Liver (tissue), 9 donors: ENCODE results near the gene PPP6C. TPM values are rescaled to one million over a fixed set of nuclear protein-coding genes. Genes with fewer than 3 reads are reported as not detected.

Experiments used
- DNase-seq: peaks from one replicate; pipeline ENCODE4 v3.0.0-alpha.2; 2017; ENCODE audit warnings: low spot score
- H3K27ac ChIP-seq, 2 donors: one replicate each; pipeline ENCODE4 v1.7.0; 2013; ENCODE audit warnings: inconsistent platforms in 2 of 2, low read length in 2 of 2, control low read depth in 1 of 2, low read depth in 1 of 2, mild to moderate bottlenecking in 1 of 2
- H3K27me3 ChIP-seq, 4 donors: one replicate each; pipeline versions ENCODE4 v1.6.1 to v1.7.0; 2013; ENCODE audit warnings: low read length in 3 of 4, inconsistent platforms in 1 of 4, mild to moderate bottlenecking in 1 of 4, moderate library complexity in 1 of 4; ENCODE audit not compliant: control insufficient read depth in 4 of 4, insufficient read depth in 4 of 4
- H3K36me3 ChIP-seq, 4 donors: one replicate each; pipeline versions ENCODE4 v1.6.1 to v1.7.0; 2013; ENCODE audit warnings: low read length in 3 of 4, mild to moderate bottlenecking in 3 of 4, low read depth in 1 of 4, moderate library complexity in 1 of 4; ENCODE audit not compliant: control insufficient read depth in 4 of 4, insufficient read depth in 3 of 4
- H3K4me1 ChIP-seq, 4 donors: one replicate each; pipeline versions ENCODE4 v1.6.1 to v1.7.0; 2013; ENCODE audit warnings: low read length in 3 of 4, mild to moderate bottlenecking in 3 of 4, moderate library complexity in 1 of 4; ENCODE audit not compliant: control insufficient read depth in 4 of 4, insufficient read depth in 4 of 4
- H3K4me3 ChIP-seq, 3 donors: one replicate each; pipeline versions ENCODE4 v1.6.1 to v1.7.0; 2013; ENCODE audit warnings: low read length in 3 of 3, control low read depth in 1 of 3, low read depth in 1 of 3, mild to moderate bottlenecking in 1 of 3
- H3K9ac ChIP-seq, 2 donors: one replicate each; pipeline ENCODE4 v1.7.0; 2013; ENCODE audit warnings: low read length in 2 of 2, mild to moderate bottlenecking in 2 of 2, moderate library complexity in 2 of 2, control low read depth in 1 of 2, low read depth in 1 of 2
- H3K9me3 ChIP-seq, 4 donors: one replicate each; pipeline versions ENCODE4 v1.6.1 to v1.7.0; 2013; ENCODE audit warnings: low read length in 3 of 4; ENCODE audit not compliant: control insufficient read depth in 4 of 4
- ATF3 ChIP-seq: IDR thresholded peaks from 2 replicates; pipeline ENCODE4 v1.6.1; 2016; ENCODE audit warnings: antibody characterized with exemption
- EGR1 ChIP-seq, 2 donors: IDR thresholded peaks; 2 replicates each; pipeline ENCODE4 v1.6.1; 2016 to 2018; ENCODE audit warnings: antibody characterized with exemption in 2 of 2, low read depth in 2 of 2
- FOXA1 ChIP-seq: IDR thresholded peaks from 2 replicates; pipeline ENCODE4 v1.6.1; 2016; ENCODE audit warnings: antibody characterized with exemption
- FOXA2 ChIP-seq: IDR thresholded peaks from 2 replicates; pipeline ENCODE4 v1.6.1; 2016; ENCODE audit warnings: antibody characterized with exemption
- GABPA ChIP-seq, 2 donors: IDR thresholded peaks in 1 of 2; conservative IDR thresholded peaks in 1 of 2; 2 replicates each; pipeline ENCODE4 v1.6.1; 2016; ENCODE audit warnings: antibody characterized with exemption in 2 of 2, mild to moderate bottlenecking in 1 of 2, moderate library complexity in 1 of 2
- HNF4A ChIP-seq, 2 donors: conservative IDR thresholded peaks; 2 replicates each; pipeline ENCODE4 v1.6.1; 2016; ENCODE audit warnings: antibody characterized with exemption in 2 of 2, mild to moderate bottlenecking in 2 of 2
- HNF4G ChIP-seq: IDR thresholded peaks from 2 replicates; pipeline ENCODE4 v1.6.1; 2016; ENCODE audit warnings: antibody characterized with exemption
- JUND ChIP-seq, 2 donors: IDR thresholded peaks; 2 replicates each; pipeline ENCODE4 v1.6.1; 2016; ENCODE audit warnings: antibody characterized with exemption in 2 of 2
- MAX ChIP-seq: IDR thresholded peaks from 2 replicates; pipeline ENCODE4 v1.6.1; 2016; ENCODE audit warnings: antibody characterized with exemption
- NR2F2 ChIP-seq: IDR thresholded peaks from 2 replicates; pipeline ENCODE4 v1.6.1; 2016; ENCODE audit warnings: antibody characterized with exemption
- RAD21 ChIP-seq, 2 donors: IDR thresholded peaks; 2 replicates each; pipeline ENCODE4 v1.6.1; 2016; ENCODE audit warnings: antibody characterized with exemption in 2 of 2, mild to moderate bottlenecking in 2 of 2
- REST ChIP-seq: IDR thresholded peaks from 2 replicates; pipeline ENCODE4 v1.6.1; 2016; ENCODE audit warnings: antibody characterized with exemption, mild to moderate bottlenecking
- RXRA ChIP-seq, 2 donors: IDR thresholded peaks; 2 replicates each; pipeline ENCODE4 v1.6.1; 2017 to 2018; ENCODE audit warnings: antibody characterized with exemption in 2 of 2, mild to moderate bottlenecking in 1 of 2
- SP1 ChIP-seq: IDR thresholded peaks from 2 replicates; pipeline ENCODE4 v1.6.1; 2018; ENCODE audit warnings: antibody characterized with exemption, mild to moderate bottlenecking
- TAF1 ChIP-seq: conservative IDR thresholded peaks from 2 replicates; pipeline ENCODE4 v1.6.1; 2016; ENCODE audit warnings: antibody characterized with exemption, mild to moderate bottlenecking
- YY1 ChIP-seq: IDR thresholded peaks from 2 replicates; pipeline ENCODE4 v1.6.1; 2016; ENCODE audit warnings: antibody characterized with exemption, mild to moderate bottlenecking
- ZBTB33 ChIP-seq: IDR thresholded peaks from 2 replicates; pipeline ENCODE4 v1.6.1; 2016; ENCODE audit warnings: antibody characterized with exemption
- WGBS: extraction: QIAGEN DNeasy Blood & Tissue Kit; methylation state at CpG from one replicate; pipeline ENCODE4 v1.1.7; 2013; 5-methylcytosine and 5-hydroxymethylcytosine counted together
- polyA plus RNA-seq, 2 donors: library from polyadenylated mRNA; stranded (reverse) in 1 of 2; unstranded in 1 of 2; fragments of 200-250 nt in 1 of 2; fragments of >200 nt in 1 of 2; fragmentation: Nextera tagmentation in 1 of 2; extraction: Ambion mirVana in 1 of 2; gene quantifications; one replicate each; pipeline versions ENCODE4 v1.2.1 to v1.2.3, GENCODE V29; 2013 to 2015
- total RNA-seq, 2 donors: library from RNA; depleted of rRNA; stranded (reverse); fragments of >200 nt; gene quantifications; one replicate each; pipeline ENCODE4 v1.2.3, GENCODE V29; 2014
- TF ChIP-seq, protein P1 (sequence below): fragments of 150-350 bp; IDR thresholded peaks from 2 replicates; pipeline ENCODE4 v1.5.1; 2017; ENCODE audit warnings: improper control_type of control experiment, low read depth, low read length; ENCODE audit not compliant: missing input control
- donor health status: healthy.
- donor health status: healthy.
- donor health status: healthy.
- donor health status: healthy.
- donor health status: healthy.

Gene PPP6C
- total and polyA plus RNA-seq, 4 donors: 10.1 to 14.8 (median 12.2) TPM

GRCh38 chr9:125151730-125152129 is 37.9 kb downstream of the PPP6C start (continued):
- no peak for TF ChIP-seq NR2F2

GRCh38 chr9:125150349-125151245 is 39.0 kb downstream of the PPP6C start:
- Histone ChIP-seq H3K27me3 (no peaks in the 10 kb centered on the region), H3K4me3 (peak overlapping the region in 1 of 3 donors; percentile 13), H3K27ac (peak overlapping the region in 1 of 2 donors; percentile 47), H3K36me3 (peaks cover 0 to 22% (median 12%) of the 10 kb centered on the region in 4 donors), H3K9me3 (no peaks in the 10 kb centered on the region), H3K4me1 (peaks cover 4 to 22% (median 6%) of the 10 kb centered on the region in 4 donors), H3K9ac (no peak overlapping the region)
- DNase-seq: no peak
- TF ChIP-seq ATF3 (peak; percentile 30), HNF4A (conservative IDR thresholded peaks at IDR 0.05) (peak; percentile 82 to 86), GABPA (IDR thresholded peaks at IDR 0.05 in 1 of 2, conservative IDR thresholded peaks at IDR 0.05 in 1 of 2) (peak in 1 of 2 donors; percentile 43), YY1 (peak; percentile 76), SP1 (peak; percentile 69), FOXA2 (no peak), JUND (IDR thresholded peaks at IDR 0.05) (peak in 1 of 2 donors; percentile 71), ZBTB33 (peak; percentile 42), HNF4G (peak; percentile 47), FOXA1 (no peak), MAX (no peak), TAF1 (no peak), NR2F2 (no peak), RAD21 (IDR thresholded peaks at IDR 0.05) (peak in 1 of 2 donors; percentile 23), REST (peak; percentile 13), RXRA (IDR thresholded peaks at IDR 0.05) (peak; percentile 49 to 70), EGR1 (IDR thresholded peaks at IDR 0.05; ENCODE audit: low read depth in 2 of 2) (no peak)
- TF ChIP-seq, protein P1, sequence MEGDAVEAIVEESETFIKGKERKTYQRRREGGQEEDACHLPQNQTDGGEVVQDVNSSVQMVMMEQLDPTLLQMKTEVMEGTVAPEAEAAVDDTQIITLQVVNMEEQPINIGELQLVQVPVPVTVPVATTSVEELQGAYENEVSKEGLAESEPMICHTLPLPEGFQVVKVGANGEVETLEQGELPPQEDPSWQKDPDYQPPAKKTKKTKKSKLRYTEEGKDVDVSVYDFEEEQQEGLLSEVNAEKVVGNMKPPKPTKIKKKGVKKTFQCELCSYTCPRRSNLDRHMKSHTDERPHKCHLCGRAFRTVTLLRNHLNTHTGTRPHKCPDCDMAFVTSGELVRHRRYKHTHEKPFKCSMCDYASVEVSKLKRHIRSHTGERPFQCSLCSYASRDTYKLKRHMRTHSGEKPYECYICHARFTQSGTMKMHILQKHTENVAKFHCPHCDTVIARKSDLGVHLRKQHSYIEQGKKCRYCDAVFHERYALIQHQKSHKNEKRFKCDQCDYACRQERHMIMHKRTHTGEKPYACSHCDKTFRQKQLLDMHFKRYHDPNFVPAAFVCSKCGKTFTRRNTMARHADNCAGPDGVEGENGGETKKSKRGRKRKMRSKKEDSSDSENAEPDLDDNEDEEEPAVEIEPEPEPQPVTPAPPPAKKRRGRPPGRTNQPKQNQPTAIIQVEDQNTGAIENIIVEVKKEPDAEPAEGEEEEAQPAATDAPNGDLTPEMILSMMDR: no peak
- WGBS: 45% methylated on average over 12 of the region's 12 CpGs
